Pancreas (tissue), 10 donors: ENCODE data around the gene DNAJA3. TPM values are rescaled to one million over a fixed set of nuclear protein-coding genes. Genes with fewer than 3 reads are reported as not detected.

Experiments used
- ATAC-seq, 4 donors: fragments of 200-7000 bp; cut with Tn5 transposase; one replicate each; pipeline versions ENCODE4 v1.8.0 to v1.9.1; 2020; ENCODE audit warnings: mild to moderate bottlenecking in 4 of 4, moderate library complexity in 4 of 4
- DNase-seq, 6 donors: peaks; one replicate each; pipeline ENCODE4 v3.0.0-alpha.2; 2020
- FAIRE-seq: peaks from 2 replicates; lab custom pipeline; 2012; peaks lifted over from hg19 to GRCh38; lab: Jason Lieb, UNC
- H3K27ac ChIP-seq, 4 donors: fragments of 200-600 bp; sonication (generic); 1 replicate in 3 of 4; 2 replicates in 1 of 4; pipeline versions ENCODE4 v1.5.0 to v1.8.0; 2020
- H3K27me3 ChIP-seq, 4 donors: fragments of 200-600 bp; one replicate each; pipeline ENCODE4 v1.8.0; 2021
- H3K36me3 ChIP-seq, 3 donors: fragments of 200-600 bp; sonication (generic) in 1 of 3; one replicate each; pipeline versions ENCODE4 v1.5.0 to v1.8.0; 2020 to 2021
- H3K4me1 ChIP-seq, 3 donors: fragments of 200-600 bp; one replicate each; pipeline ENCODE4 v1.8.0; 2021
- H3K4me3 ChIP-seq, 4 donors: fragments of 200-600 bp; sonication (generic) in 2 of 4; one replicate each; pipeline versions ENCODE4 v1.5.0 to v1.8.0; 2020 to 2021
- H3K9me3 ChIP-seq, 4 donors: fragments of 200-600 bp; one replicate each; pipeline ENCODE4 v1.8.0; 2021
- CTCF ChIP-seq, 4 donors: fragments of 200-600 bp; sonication (generic) in 3 of 4; IDR thresholded peaks; one replicate each; pipeline versions ENCODE4 v1.5.0 to v1.8.0; 2021; ENCODE audit warnings: antibody characterized with exemption in 4 of 4
- WGBS, 2 donors: extraction: QIAGEN DNeasy Blood & Tissue Kit; methylation state at CpG; one replicate each; pipeline ENCODE4 v1.1.7; 2013; 5-methylcytosine and 5-hydroxymethylcytosine counted together
- intact Hi-C, 3 donors: fragments of 100-400 bp; cut with DNase I; formaldehyde crosslinking; loops; one replicate each; pipeline versions ENCODE4 v1.11.1 to v1.14.2; 2022
- polyA plus RNA-seq, 2 donors: library from polyadenylated mRNA; stranded (reverse); fragments of 200-250 nt; gene quantifications; one replicate each; pipeline ENCODE4 v1.2.3, GENCODE V29; 2013
- total RNA-seq, 6 donors: library from RNA; stranded (reverse); fragmentation: NEBNext Ultra II Directional in 4 of 6; extraction: Animal tissue kit (Norgen Biotek cat#: 25700) in 4 of 6; gene quantifications; one replicate each; pipeline versions ENCODE4 v1.2.1 to v1.2.4, GENCODE V29; 2021 to 2023
- donor health status: healthy with polysubstance abuse.
- donor health status: DM: no; HTN: no; CAD: no; lungs with moderate emphysema.
- donor health status: DM: no; HTN: no; CAD: no.
- donor health status: control.
- donor health status: control.
- donor health status: Bipolar disorder and iron deficiency.
- donor health status: DM: yes; HTN: yes; CAD: no.
- donor health status: DM: no; HTN: no; CAD: no.
- donor health status: DM: no; HTN: no; CAD: no.
- donor health status: DM: yes; HTN: yes; CAD: no.

The DNAJA3 gene
- total and polyA plus RNA-seq, 8 donors, result 20.3 to 33.7 (median 21.5) TPM

GRCh38 chr16:4475880-4476788 lies 50.5 kb downstream of the DNAJA3 start, which contains the start of gene HMOX2:
Gene HMOX2, plus strand, starts transcription at chr16:4476398. Its CDS starts 29,127 bp downstream, at chr16:4505525.
- peak within 1 kb of the TSS; percentile 82 to 91 (median 84) for H3K27ac ChIP-seq
- FAIRE-seq (no peak), ATAC-seq (peak; percentile 92 to 96 (median 93)), DNase-seq (peak; percentile 90 to 99 (median 98))
- intact Hi-C loops, result no loop called here
- H3K27me3 ChIP-seq, result no peaks in the 10 kb centered on the region
- no peaks in the 10 kb centered on the region for H3K36me3 ChIP-seq
- no peaks in the 10 kb centered on the region for H3K9me3 ChIP-seq
- 8% methylated on average over 68 to 70 of the region's 70 CpGs for WGBS, 2 donors
- peaks cover 0 to 8% (median 0%) of the 10 kb centered on the region in 3 donors for H3K4me1 ChIP-seq
- peak within 1 kb of the TSS; percentile 74 to 99 (median 88) for H3K4me3 ChIP-seq
- peak in 1 of 4 donors; percentile 33 for TF ChIP-seq CTCF (IDR thresholded peaks at IDR 0.05)

DNA sequence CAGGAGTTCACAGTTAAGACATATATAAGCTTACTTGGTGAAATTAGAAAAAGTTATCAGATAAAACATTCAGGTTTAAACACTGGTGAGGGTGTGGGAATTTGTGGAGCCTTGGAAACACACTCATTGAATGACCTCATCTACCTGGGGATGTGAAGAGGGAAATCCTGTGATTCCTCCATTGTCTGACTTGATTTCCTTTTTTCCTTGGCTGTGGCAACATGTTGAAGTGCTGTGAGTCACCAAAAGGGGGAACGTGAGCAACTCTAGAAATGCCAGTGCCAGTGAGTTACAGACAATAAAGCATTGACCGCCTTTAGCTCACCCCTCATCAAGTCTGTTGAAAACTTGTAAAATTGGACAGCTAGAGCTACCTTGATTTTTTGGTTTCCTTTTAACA lies 52.3 kb downstream of the DNAJA3 start:
- Histone ChIP-seq H3K27ac (no peak overlapping the region), H3K4me1 (peaks cover 0 to 16% (median 5%) of the 10 kb centered on the region in 3 donors), H3K36me3 (no peaks in the 10 kb centered on the region), H3K4me3 (no peak overlapping the region), H3K27me3 (no peaks in the 10 kb centered on the region), H3K9me3 (no peaks in the 10 kb centered on the region)
- WGBS, 2 donors, result 68 to 76% methylated on average over 2 of the region's 2 CpGs
- intact Hi-C loops, result no loop called here
- FAIRE-seq, result no peak
- no peak for TF ChIP-seq CTCF (IDR thresholded peaks at IDR 0.05)
- no peak for DNase-seq
- no peak for ATAC-seq

DNA sequence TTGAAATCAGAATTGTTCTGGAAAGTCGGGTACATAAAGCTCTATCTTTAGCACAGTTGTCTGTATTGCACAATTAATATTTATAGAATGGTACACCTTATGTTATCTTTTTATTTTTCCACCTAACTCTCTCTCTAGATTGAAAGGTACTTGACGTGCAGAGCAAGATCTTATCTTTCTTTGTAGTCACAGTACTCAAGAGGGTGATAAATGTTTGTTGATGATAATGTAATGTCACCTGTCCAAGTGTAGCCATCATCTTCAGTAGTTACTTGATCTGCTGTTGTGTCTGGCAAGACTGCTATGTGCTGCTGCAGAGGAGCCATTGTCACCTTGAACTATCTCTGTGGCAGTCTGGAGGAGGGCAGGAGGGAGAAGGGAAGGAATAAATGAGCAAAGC lies 55.9 kb downstream of the DNAJA3 start:
- H3K4me1 ChIP-seq, result peaks cover 0 to 23% (median 14%) of the 10 kb centered on the region in 3 donors
- H3K9me3 ChIP-seq, result no peaks in the 10 kb centered on the region
- H3K27me3 ChIP-seq, result no peaks in the 10 kb centered on the region
- 28 to 31% methylated on average over 2 of the region's 2 CpGs for whole genome bisulfite sequencing, 2 donors
- FAIRE-seq, result no peak
- no peak overlapping the region for H3K27ac ChIP-seq
- no peak for DNase-seq
- ATAC-seq, result no peak
- TF ChIP-seq CTCF (IDR thresholded peaks at IDR 0.05), result no peak
- H3K4me3 ChIP-seq, result no peak overlapping the region
- peaks cover 0 to 3% (median 0%) of the 10 kb centered on the region in 3 donors for H3K36me3 ChIP-seq
- intact Hi-C loops, result no loop called here

GRCh38 chr16:4481963-4482362 lies 56.3 kb downstream of the DNAJA3 start:
- Histone ChIP-seq H3K36me3 (peaks cover 0 to 3% (median 0%) of the 10 kb centered on the region in 3 donors), H3K4me1 (peaks cover 0 to 28% (median 14%) of the 10 kb centered on the region in 3 donors), H3K27ac (no peak overlapping the region), H3K27me3 (no peaks in the 10 kb centered on the region), H3K9me3 (no peaks in the 10 kb centered on the region), H3K4me3 (no peak overlapping the region)
- intact Hi-C loops, result no loop called here
- 90 to 94% methylated on average over 1 of the region's 1 CpG for WGBS, 2 donors
- ATAC-seq, result no peak
- DNase-seq, result no peak
- TF ChIP-seq CTCF (IDR thresholded peaks at IDR 0.05), result no peak
- no peak for FAIRE-seq
